ENCODE measurements around the gene CD34. TPM values are rescaled to one million over a fixed set of nuclear protein-coding genes. Genes with fewer than 3 reads are reported as not detected.

CD34 gene
- total RNA-seq, 4 donors from 2014 or later = 39.2 to 135 (median 81.2) TPM

DNA sequence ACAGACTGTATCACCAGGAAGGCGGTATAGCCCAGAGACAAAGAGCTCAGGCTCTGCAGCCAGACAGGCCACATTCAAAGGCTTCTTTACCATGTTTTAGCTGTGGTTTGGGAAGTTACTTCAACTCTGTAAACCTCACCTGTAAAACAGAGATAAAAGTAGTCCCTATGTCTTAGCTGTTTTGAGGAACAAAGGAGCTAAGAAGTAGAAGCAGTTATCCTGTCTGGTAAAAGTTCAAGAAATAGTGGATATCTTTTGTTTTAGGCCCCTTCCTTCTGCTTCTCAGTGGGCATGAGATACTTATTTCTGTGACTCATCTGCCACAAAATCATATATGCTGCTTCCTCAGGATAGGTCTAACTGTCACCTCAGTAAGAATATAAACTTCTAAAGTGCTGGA, 6.5 kb downstream of the CD34 start:
- intact Hi-C loops (cut with DNase I; ENCODE audit: low total_unique reads) = no loop called here
- no peak for TF ChIP-seq POLR2A (IDR thresholded peaks at IDR 0.05)
- TF ChIP-seq, protein P1, sequence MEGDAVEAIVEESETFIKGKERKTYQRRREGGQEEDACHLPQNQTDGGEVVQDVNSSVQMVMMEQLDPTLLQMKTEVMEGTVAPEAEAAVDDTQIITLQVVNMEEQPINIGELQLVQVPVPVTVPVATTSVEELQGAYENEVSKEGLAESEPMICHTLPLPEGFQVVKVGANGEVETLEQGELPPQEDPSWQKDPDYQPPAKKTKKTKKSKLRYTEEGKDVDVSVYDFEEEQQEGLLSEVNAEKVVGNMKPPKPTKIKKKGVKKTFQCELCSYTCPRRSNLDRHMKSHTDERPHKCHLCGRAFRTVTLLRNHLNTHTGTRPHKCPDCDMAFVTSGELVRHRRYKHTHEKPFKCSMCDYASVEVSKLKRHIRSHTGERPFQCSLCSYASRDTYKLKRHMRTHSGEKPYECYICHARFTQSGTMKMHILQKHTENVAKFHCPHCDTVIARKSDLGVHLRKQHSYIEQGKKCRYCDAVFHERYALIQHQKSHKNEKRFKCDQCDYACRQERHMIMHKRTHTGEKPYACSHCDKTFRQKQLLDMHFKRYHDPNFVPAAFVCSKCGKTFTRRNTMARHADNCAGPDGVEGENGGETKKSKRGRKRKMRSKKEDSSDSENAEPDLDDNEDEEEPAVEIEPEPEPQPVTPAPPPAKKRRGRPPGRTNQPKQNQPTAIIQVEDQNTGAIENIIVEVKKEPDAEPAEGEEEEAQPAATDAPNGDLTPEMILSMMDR (IDR thresholded peaks at IDR 0.05) = no peak
- DNase-seq = no peak
- Histone ChIP-seq H3K9me3 (no peaks in the 10 kb centered on the region), H3K4me1 (no peaks in the 10 kb centered on the region), H3K4me3 (no peak overlapping the region), H3K27ac (peak overlapping the region; percentile 60 to 63), H3K36me3 (no peaks in the 10 kb centered on the region), H3K27me3 (no peaks in the 10 kb centered on the region)

DNA sequence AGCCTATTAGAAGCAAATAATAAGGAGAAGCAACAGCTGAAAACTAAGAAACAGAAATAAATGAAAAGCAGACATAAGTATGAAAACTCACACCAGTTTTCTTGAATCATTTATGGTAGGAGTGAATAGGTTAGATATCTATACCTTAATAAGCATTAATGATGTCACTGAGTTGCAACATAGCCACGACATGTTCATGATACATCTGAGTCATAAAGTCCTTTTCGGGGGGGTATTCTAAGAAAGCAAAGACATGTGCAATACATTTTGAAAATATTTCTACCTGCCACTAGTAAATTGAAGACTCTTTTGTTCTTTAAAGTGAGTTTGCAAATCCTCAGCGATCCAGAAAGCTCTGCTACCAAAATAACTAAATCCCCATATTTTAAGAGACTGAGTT, 7.2 kb downstream of the CD34 start:
- H3K27ac ChIP-seq = peak overlapping the region; percentile 60 to 63
- no peak for DNase-seq
- TF ChIP-seq POLR2A (IDR thresholded peaks at IDR 0.05) = no peak
- TF ChIP-seq, protein P1 (IDR thresholded peaks at IDR 0.05) = no peak

DNA sequence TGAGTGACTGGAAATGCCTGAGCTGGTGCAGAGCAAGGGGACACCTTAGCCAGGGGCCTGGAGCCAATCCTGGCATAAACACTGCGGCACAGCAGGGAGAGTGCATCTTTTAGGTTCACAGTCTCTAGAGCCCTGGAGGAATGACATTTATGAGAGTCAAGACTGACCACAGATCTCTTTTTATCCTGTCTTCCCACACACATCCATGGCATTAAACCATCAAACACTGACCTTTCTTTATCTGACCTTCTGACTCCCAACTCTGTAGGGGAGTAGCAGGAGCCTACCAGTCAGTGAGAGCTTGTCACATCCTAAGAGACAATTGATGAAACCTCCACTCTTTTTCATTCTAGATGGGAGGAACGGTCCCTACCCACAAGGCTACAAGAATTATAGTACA, 7.9 kb downstream of the CD34 start:
- Histone ChIP-seq H3K36me3 (no peaks in the 10 kb centered on the region), H3K4me1 (no peaks in the 10 kb centered on the region), H3K27me3 (no peaks in the 10 kb centered on the region), H3K9me3 (no peaks in the 10 kb centered on the region), H3K4me3 (no peak overlapping the region), H3K27ac (peak overlapping the region; percentile 60 to 63)
- TF ChIP-seq POLR2A (IDR thresholded peaks at IDR 0.05) = no peak
- TF ChIP-seq, protein P1 (IDR thresholded peaks at IDR 0.05) = no peak
- intact Hi-C loops (cut with DNase I; ENCODE audit: low total_unique reads) = no loop called here
- no peak for DNase-seq

More for the DNA sequence above, 7.2 kb downstream of the CD34 start:
- intact Hi-C loops (cut with DNase I; ENCODE audit: low total_unique reads) = no loop called here
- Histone ChIP-seq H3K36me3 (no peaks in the 10 kb centered on the region), H3K4me3 (no peak overlapping the region), H3K27me3 (no peaks in the 10 kb centered on the region), H3K9me3 (no peaks in the 10 kb centered on the region), H3K4me1 (no peaks in the 10 kb centered on the region)

DNA sequence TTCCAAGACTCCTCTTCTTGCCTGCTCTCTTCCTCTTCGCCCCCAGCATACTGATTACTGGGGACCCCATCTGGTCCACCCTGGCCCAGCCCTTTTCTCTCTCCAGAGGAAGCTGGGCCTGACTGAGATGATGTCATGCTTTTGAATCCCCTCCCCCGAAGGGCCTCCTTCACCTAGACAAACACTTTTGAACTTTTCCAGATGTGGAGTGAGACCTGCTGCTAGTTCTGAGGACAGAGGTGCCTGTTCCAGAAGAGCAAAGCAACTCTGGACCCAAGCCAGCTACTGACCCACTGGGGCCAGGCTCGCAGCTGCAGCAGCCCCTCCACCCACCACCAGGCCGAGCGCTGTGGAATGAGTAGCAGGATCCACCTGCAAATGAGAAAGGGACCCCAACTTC, 8.4 kb downstream of the CD34 start:
- no peak for TF ChIP-seq POLR2A (IDR thresholded peaks at IDR 0.05)
- TF ChIP-seq, protein P1 (IDR thresholded peaks at IDR 0.05) = no peak
- no peak for DNase-seq
- Histone ChIP-seq H3K36me3 (no peaks in the 10 kb centered on the region), H3K9me3 (no peaks in the 10 kb centered on the region), H3K4me3 (no peak overlapping the region), H3K4me1 (no peaks in the 10 kb centered on the region), H3K27me3 (no peaks in the 10 kb centered on the region), H3K27ac (peak overlapping the region; percentile 60 to 63)
- intact Hi-C loops (cut with DNase I; ENCODE audit: low total_unique reads) = no loop called here

DNA sequence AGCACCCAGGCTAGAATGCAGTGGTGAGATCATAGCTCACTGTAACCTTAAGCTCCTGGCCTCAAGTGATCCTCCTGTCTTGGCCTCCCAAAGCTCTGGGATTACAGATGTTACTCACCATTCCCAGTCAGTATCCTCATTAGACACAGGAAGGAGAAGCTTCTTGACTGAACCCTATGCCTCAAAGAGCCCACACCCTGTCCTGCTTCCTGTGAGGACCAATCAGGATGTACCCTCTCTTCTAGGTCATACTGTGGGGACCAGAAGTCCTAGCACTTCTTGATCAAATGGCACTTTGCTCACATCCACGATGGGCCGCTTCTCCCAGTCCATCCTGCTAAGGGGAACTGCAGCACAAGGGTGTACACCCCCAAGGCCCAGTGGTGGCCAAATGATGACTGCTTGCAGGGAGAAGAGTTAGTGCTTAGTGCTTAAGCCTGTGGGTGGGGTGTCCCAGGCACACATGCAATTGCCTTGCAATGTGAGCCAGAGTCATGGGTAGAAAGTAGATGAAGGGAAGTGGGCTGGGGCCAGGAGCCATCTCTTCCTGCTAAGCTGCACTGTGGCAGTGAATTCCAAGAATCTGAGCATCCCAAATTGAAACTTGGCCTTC, 9.8 kb downstream of the CD34 start:
- Histone ChIP-seq H3K27me3 (no peaks in the 10 kb centered on the region), H3K4me3 (no peak overlapping the region), H3K36me3 (no peaks in the 10 kb centered on the region), H3K9me3 (no peaks in the 10 kb centered on the region), H3K4me1 (no peaks in the 10 kb centered on the region), H3K27ac (peak overlapping the region in 1 of 2 donors; percentile 60)
- TF ChIP-seq, protein P1 (IDR thresholded peaks at IDR 0.05) = no peak
- TF ChIP-seq POLR2A (IDR thresholded peaks at IDR 0.05) = no peak
- no peak for DNase-seq
- intact Hi-C loops (cut with DNase I; ENCODE audit: low total_unique reads) = no loop called here

Data from uterus (tissue), 4 donors.